LNCaP clone FGC (cell line): ENCODE data around the gene INTS3.
A peak's percentile ranks its signal among the peaks of the same experiment; 100 is the strongest.

ENCODE experiments used
- DNase-seq: peaks from one replicate; pipeline ENCODE4 v3.0.0-alpha.2; 2011; ENCODE audit warnings: low read depth
- H3K4me3 ChIP-seq: 2 replicates; pipeline ENCODE4 v1.5.1; 2011; ENCODE audit warnings: mild to moderate bottlenecking, low read depth, low read length, control low read depth
- TF ChIP-seq, protein P1 (sequence below): IDR thresholded peaks from 2 replicates; pipeline ENCODE4 v1.5.1; 2012; ENCODE audit warnings: mild to moderate bottlenecking; ENCODE audit not compliant: control insufficient read depth, insufficient read depth; ENCODE audit errors: extremely low read depth

The INTS3 gene

DNA sequence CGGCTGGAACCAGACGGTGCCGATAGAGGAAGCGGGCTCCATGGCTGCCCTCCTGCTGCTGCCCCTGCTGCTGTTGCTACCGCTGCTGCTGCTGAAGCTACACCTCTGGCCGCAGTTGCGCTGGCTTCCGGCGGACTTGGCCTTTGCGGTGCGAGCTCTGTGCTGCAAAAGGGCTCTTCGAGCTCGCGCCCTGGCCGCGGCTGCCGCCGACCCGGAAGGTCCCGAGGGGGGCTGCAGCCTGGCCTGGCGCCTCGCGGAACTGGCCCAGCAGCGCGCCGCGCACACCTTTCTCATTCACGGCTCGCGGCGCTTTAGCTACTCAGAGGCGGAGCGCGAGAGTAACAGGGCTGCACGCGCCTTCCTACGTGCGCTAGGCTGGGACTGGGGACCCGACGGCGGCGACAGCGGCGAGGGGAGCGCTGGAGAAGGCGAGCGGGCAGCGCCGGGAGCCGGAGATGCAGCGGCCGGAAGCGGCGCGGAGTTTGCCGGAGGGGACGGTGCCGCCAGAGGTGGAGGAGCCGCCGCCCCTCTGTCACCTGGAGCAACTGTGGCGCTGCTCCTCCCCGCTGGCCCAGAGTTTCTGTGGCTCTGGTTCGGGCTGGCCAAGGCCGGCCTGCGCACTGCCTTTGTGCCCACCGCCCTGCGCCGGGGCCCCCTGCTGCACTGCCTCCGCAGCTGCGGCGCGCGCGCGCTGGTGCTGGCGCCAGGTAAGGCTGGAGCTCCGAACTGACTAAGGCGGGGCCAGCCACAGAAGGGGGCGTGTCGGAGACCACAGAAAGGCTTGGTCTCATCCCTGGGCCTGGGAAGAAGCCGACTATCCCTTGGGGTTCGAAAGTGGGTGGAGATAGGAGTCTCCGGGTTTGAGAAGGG is 47.8 kb downstream of the INTS3 start:
- DNase-seq, result no peak
- H3K4me3 ChIP-seq, result peak overlapping the region; percentile 54
- TF ChIP-seq, protein P1, sequence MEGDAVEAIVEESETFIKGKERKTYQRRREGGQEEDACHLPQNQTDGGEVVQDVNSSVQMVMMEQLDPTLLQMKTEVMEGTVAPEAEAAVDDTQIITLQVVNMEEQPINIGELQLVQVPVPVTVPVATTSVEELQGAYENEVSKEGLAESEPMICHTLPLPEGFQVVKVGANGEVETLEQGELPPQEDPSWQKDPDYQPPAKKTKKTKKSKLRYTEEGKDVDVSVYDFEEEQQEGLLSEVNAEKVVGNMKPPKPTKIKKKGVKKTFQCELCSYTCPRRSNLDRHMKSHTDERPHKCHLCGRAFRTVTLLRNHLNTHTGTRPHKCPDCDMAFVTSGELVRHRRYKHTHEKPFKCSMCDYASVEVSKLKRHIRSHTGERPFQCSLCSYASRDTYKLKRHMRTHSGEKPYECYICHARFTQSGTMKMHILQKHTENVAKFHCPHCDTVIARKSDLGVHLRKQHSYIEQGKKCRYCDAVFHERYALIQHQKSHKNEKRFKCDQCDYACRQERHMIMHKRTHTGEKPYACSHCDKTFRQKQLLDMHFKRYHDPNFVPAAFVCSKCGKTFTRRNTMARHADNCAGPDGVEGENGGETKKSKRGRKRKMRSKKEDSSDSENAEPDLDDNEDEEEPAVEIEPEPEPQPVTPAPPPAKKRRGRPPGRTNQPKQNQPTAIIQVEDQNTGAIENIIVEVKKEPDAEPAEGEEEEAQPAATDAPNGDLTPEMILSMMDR, result no peak

DNA sequence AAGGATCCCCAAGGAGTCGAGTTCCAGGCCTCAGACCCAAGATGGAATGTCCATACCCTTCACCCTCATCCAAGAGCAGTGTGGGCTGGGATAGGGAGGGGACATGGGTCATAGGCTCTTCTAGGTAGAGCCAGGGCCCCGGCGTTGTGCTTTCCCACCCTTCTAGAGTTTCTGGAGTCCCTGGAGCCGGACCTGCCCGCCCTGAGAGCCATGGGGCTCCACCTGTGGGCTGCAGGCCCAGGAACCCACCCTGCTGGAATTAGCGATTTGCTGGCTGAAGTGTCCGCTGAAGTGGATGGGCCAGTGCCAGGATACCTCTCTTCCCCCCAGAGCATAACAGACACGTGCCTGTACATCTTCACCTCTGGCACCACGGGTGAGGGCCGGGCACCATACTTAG is 48.5 kb downstream of the INTS3 start:
- no peak for DNase-seq
- peak overlapping the region; percentile 54 for H3K4me3 ChIP-seq
- TF ChIP-seq, protein P1, result no peak

DNA sequence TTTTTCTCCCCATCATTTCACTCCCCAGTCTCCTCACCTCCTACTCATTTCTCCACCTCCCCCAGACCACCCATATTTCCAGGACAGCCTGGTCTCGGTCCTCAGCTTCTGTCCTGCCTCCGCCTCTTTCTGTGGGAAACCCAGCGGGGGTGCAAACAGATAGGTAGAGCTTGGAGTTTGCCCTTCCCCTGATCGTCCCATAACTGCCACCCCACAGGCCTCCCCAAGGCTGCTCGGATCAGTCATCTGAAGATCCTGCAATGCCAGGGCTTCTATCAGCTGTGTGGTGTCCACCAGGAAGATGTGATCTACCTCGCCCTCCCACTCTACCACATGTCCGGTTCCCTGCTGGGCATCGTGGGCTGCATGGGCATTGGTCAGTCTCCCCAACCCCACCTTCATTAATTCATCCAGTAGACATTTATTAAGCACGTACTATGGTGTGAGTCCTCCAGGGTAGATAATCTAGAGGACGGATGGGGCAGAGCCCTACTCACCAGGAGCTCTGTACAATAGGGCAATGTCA is 49.1 kb downstream of the INTS3 start:
- no peak overlapping the region for H3K4me3 ChIP-seq
- TF ChIP-seq, protein P1, result no peak
- DNase-seq, result no peak

DNA sequence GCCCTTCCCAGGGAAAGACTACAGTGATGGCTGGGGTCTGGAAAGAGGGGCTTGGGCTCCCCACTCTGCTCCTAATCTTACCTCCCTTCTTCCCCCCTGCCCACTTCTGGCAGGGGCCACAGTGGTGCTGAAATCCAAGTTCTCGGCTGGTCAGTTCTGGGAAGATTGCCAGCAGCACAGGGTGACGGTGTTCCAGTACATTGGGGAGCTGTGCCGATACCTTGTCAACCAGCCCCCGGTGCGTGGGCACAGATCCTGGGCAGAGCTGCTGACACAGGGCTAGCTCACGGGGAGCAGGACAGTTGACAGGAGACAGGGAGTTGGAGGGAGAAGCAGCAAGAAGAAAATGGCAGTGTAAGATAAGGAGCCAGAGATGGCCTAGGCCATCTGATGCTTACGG is 49.8 kb downstream of the INTS3 start:
- TF ChIP-seq, protein P1, result no peak
- no peak overlapping the region for H3K4me3 ChIP-seq
- DNase-seq, result no peak

DNA sequence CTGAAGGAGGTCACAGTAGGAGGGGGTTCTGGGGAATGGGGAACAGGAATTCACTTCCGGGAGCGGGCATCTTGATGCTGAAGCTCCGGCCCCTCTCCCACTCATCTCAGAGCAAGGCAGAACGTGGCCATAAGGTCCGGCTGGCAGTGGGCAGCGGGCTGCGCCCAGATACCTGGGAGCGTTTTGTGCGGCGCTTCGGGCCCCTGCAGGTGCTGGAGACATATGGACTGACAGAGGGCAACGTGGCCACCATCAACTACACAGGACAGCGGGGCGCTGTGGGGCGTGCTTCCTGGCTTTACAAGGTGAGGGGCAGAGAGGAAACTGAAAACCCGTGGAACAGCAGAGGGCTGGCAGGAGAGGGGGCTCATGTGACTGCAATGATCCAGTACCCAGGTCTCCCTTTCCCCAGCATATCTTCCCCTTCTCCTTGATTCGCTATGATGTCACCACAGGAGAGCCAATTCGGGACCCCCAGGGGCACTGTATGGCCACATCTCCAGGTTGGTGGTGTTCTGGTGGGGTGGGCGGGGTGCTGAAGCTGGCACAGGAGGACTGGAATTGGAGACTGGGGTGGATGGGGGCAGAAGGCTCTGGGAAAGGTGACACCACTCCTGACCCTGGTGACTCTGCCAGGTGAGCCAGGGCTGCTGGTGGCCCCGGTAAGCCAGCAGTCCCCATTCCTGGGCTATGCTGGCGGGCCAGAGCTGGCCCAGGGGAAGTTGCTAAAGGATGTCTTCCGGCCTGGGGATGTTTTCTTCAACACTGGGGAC is 50.4 kb downstream of the INTS3 start:
- TF ChIP-seq, protein P1, result no peak
- DNase-seq, result no peak
- no peak overlapping the region for H3K4me3 ChIP-seq

DNA sequence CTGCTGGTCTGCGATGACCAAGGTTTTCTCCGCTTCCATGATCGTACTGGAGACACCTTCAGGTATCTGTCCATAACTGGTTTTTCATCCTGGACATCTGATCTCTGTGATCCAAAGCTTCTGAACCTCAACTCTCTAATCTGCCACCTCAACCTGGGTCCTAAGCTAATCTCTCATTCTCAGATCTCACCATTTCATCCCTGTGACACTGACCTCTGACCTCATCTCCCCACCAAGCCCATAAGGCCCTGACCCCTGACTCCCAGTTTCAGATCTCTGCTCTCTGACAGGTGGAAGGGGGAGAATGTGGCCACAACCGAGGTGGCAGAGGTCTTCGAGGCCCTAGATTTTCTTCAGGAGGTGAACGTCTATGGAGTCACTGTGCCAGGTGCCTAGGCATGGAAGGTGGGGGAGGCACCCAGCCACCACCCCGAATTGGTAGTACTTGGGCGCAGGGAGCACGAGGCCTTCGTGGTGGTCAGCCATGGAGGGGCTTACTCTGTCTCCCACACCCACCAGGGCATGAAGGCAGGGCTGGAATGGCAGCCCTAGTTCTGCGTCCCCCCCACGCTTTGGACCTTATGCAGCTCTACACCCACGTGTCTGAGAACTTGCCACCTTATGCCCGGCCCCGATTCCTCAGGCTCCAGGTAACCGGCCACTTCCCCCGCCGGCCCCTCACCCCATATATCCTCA is 51.1 kb downstream of the INTS3 start:
- TF ChIP-seq, protein P1, result no peak
- no peak for DNase-seq

More for the DNA sequence above, 51.1 kb downstream of the INTS3 start:
- no peak overlapping the region for H3K4me3 ChIP-seq
